Measurements from ENCODE around the gene SMARCD3. TPM values are rescaled to one million over a fixed set of nuclear protein-coding genes. Genes with fewer than 3 reads are reported as not detected.

Gene SMARCD3
- total and polyA plus RNA-seq, 2 experiments from 2014 or later = 3.3 to 4.0 TPM

GRCh38 chr7:151242159-151243044 is 6.1 kb downstream of the SMARCD3 start:
- no peaks in the 10 kb centered on the region for H3K36me3 ChIP-seq (ENCODE audit: insufficient read depth)
- H3K4me2 ChIP-seq = no peak overlapping the region
- no peaks in the 10 kb centered on the region for H3K79me2 ChIP-seq (replicated peaks; ENCODE audit: insufficient read depth)
- peaks cover 35% of the 10 kb centered on the region for H3K27me3 Mint-ChIP-seq (ENCODE audit: insufficient read depth, low read depth, poor library complexity)
- peaks cover 25% of the 10 kb centered on the region; the same call in 1 of the 2 replicates for H3K4me1 ChIP-seq (ENCODE audit: insufficient read depth)
- DNase-seq (ENCODE audit: low spot score) (no peak), ATAC-seq (no peak)
- peaks cover 8% of the 10 kb centered on the region; the same call in 1 of the 2 replicates for H4K20me1 ChIP-seq (replicated peaks; ENCODE audit: insufficient read depth)
- H3K4me3 Mint-ChIP-seq = no peak overlapping the region
- no peak overlapping the region for H2AFZ ChIP-seq
- no peak overlapping the region for H3K27ac Mint-ChIP-seq
- no peak for TF ChIP-seq POLR2AphosphoS5 (IDR thresholded peaks at IDR 0.05; ENCODE audit: low read depth)
- TF ChIP-seq NANOG (IDR thresholded peaks at IDR 0.05; ENCODE audit: borderline replicate concordance) = no peak
- peaks cover 49% of the 10 kb centered on the region for H3K4me1 Mint-ChIP-seq
- H3F3A ChIP-seq (replicated peaks; ENCODE audit: low read depth) = 0 out of 2 replicates have a peak, but pooled peaks cover 5% of the 10 kb centered on the region
- H3K36me3 Mint-ChIP-seq (ENCODE audit: low read depth) = peaks cover 2% of the 10 kb centered on the region; the same call in 2 of the 3 replicates
- H3K9me2 ChIP-seq (ENCODE audit: insufficient read depth) = no peaks in the 10 kb centered on the region
- H3K27me3 ChIP-seq (ENCODE audit: insufficient read depth) = peaks cover 35% of the 10 kb centered on the region
- H3K27ac ChIP-seq (ENCODE audit: low read depth) = no peak overlapping the region
- no peak overlapping the region for H3K4me3 ChIP-seq
- H3K9me3 Mint-ChIP-seq = no peaks in the 10 kb centered on the region; the same call in 2 of the 3 replicates

DNA sequence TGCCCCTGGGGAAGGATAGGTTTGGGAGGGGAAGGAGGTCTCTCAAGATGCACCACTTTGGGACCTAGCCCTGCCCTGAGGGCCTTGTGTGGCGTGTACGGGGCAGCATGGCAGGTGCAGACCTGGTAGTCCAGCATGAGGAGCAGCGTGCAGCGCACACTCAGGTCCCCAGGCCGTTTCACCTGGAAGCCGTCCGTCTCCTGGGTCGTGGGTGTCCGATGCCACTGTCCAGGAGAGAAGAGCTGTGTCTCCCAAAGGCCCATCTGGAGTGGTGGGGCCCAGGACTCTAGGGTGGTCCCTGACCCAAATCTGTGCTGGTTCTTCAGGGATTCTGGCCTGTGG is 6.8 kb downstream of the SMARCD3 start:
- no peak overlapping the region for H3K27ac Mint-ChIP-seq
- Histone ChIP-seq H3K36me3 (ENCODE audit: insufficient read depth) (no peaks in the 10 kb centered on the region), H3F3A (replicated peaks; ENCODE audit: low read depth) (0 out of 2 replicates have a peak, but pooled peaks cover 5% of the 10 kb centered on the region), H3K4me1 (ENCODE audit: insufficient read depth) (peaks cover 25% of the 10 kb centered on the region; the same call in 1 of the 2 replicates), H4K20me1 (replicated peaks; ENCODE audit: insufficient read depth) (peaks cover 8% of the 10 kb centered on the region; the same call in 1 of the 2 replicates), H3K4me2 (no peak overlapping the region), H3K27ac (ENCODE audit: low read depth) (no peak overlapping the region), H3K27me3 (ENCODE audit: insufficient read depth) (peaks cover 28% of the 10 kb centered on the region), H3K4me3 (no peak overlapping the region), H3K9me2 (ENCODE audit: insufficient read depth) (no peaks in the 10 kb centered on the region), H3K79me2 (replicated peaks; ENCODE audit: insufficient read depth) (no peaks in the 10 kb centered on the region), H2AFZ (no peak overlapping the region)
- H3K36me3 Mint-ChIP-seq (ENCODE audit: low read depth) = peaks cover 5% of the 10 kb centered on the region
- no peaks in the 10 kb centered on the region; the same call in 2 of the 3 replicates for H3K9me3 Mint-ChIP-seq
- DNase-seq (ENCODE audit: low spot score) (no peak), ATAC-seq (no peak)
- H3K4me1 Mint-ChIP-seq = peaks cover 46% of the 10 kb centered on the region
- peaks cover 28% of the 10 kb centered on the region for H3K27me3 Mint-ChIP-seq (ENCODE audit: insufficient read depth, low read depth, poor library complexity)
- H3K4me3 Mint-ChIP-seq = no peak overlapping the region
- TF ChIP-seq ZNF114 (CRISPR knock-in tag; IDR thresholded peaks at IDR 0.05) = no peak
- TF ChIP-seq ZNF462 (CRISPR knock-in tag; IDR thresholded peaks at IDR 0.05) = no peak
- no peak for TF ChIP-seq NANOG (IDR thresholded peaks at IDR 0.05; ENCODE audit: borderline replicate concordance)
- TF ChIP-seq, protein P1, sequence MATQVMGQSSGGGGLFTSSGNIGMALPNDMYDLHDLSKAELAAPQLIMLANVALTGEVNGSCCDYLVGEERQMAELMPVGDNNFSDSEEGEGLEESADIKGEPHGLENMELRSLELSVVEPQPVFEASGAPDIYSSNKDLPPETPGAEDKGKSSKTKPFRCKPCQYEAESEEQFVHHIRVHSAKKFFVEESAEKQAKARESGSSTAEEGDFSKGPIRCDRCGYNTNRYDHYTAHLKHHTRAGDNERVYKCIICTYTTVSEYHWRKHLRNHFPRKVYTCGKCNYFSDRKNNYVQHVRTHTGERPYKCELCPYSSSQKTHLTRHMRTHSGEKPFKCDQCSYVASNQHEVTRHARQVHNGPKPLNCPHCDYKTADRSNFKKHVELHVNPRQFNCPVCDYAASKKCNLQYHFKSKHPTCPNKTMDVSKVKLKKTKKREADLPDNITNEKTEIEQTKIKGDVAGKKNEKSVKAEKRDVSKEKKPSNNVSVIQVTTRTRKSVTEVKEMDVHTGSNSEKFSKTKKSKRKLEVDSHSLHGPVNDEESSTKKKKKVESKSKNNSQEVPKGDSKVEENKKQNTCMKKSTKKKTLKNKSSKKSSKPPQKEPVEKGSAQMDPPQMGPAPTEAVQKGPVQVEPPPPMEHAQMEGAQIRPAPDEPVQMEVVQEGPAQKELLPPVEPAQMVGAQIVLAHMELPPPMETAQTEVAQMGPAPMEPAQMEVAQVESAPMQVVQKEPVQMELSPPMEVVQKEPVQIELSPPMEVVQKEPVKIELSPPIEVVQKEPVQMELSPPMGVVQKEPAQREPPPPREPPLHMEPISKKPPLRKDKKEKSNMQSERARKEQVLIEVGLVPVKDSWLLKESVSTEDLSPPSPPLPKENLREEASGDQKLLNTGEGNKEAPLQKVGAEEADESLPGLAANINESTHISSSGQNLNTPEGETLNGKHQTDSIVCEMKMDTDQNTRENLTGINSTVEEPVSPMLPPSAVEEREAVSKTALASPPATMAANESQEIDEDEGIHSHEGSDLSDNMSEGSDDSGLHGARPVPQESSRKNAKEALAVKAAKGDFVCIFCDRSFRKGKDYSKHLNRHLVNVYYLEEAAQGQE (IDR thresholded peaks at IDR 0.05; ENCODE audit: unreplicated experiment) = no peak
- TF ChIP-seq CREB1 (CRISPR knock-in tag; IDR thresholded peaks at IDR 0.05; ENCODE audit: low read depth) = no peak
- TF ChIP-seq CTCF (conservative IDR thresholded peaks at IDR 0.05; ENCODE audit: low read depth in 2 of 2) = no peak
- TF ChIP-seq JUNB (IDR thresholded peaks at IDR 0.05; ENCODE audit: unreplicated experiment) = no peak
- TF ChIP-seq EZH2phosphoT487 (IDR thresholded peaks at IDR 0.05; ENCODE audit: unreplicated experiment) = no peak

Measured in GM23338 (cell line).